HG02840 (cell line): ENCODE data around the gene KHNYN.

Source experiments
- ATAC-seq: cut with Tn5 transposase; IDR thresholded peaks from one replicate; pipeline ENCODE4 v1.9.1; 2021; ENCODE audit warnings: mild to moderate bottlenecking, moderate library complexity, moderate number of reproducible peaks; ENCODE audit not compliant: unreplicated experiment, low FRiP score

The KHNYN gene

DNA sequence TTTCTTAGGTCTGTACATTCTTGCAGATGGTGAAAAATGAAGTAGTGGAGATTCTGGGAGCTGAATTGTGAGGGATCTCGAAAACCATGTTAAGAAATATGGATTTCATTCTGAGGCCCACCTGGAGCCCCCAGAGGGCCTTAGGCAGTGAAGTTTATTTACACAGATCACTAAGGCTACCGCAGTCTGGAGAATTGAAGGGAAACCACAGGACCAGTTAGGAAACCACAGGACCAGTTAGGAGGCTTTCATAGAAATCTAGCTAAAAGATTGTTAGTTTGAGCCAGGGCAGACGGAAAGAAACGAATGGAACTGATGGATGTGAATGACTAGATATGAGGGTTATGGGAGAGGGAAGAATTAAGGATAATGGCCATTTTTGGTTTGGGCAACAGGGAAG is 7.5 kb upstream of the KHNYN start:
- no peak for ATAC-seq

DNA sequence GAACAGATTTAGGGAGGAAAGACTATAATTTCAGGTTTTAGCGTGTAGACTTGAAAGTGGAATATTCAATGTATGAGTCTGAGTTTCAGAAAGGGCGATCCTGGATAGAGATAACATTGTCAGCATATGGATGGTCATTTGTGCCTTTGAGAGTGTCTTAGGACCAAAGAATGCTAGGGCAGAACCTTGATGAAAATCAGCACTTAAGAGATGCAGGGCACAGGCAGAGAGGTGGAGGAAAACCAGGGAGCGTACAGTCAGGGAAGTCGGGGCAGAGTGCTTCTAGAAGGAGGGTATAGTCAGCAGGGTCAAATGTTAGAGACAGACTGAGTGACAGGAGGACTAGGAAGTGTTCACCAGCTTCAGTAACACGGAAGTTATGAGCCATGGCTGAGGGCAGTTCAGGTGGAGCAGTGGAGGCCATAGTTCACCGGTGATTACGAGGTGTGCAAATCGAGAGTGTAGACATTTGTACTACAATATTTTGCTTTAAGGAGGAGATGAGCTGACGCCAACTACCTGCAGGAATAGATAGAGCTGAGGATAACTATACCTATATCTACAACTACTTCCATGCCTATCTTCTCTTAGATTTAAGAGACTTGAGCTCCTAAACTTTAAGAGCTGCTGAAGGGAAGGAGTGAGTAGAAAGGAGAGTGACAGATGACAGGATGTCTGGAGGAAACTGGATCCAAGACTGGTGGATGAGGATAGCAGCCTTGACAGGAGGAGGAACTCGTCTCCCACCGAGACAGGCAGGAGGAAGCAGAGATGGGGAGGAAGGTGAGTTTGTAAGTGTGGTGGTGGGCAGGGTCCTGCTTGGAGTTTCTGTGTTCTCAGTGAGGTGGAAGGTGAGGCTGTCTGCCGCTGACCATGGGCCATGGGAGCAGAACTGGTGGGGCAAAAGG is 6.8 kb upstream of the KHNYN start:
- ATAC-seq, result no peak

- no peak for ATAC-seq
Measured at GRCh38 chr14:24425704-24426103, 4.0 kb upstream of the KHNYN start.

GRCh38 chr14:24426150-24426911 is 3.4 kb upstream of the KHNYN start:
- no peak for ATAC-seq

DNA sequence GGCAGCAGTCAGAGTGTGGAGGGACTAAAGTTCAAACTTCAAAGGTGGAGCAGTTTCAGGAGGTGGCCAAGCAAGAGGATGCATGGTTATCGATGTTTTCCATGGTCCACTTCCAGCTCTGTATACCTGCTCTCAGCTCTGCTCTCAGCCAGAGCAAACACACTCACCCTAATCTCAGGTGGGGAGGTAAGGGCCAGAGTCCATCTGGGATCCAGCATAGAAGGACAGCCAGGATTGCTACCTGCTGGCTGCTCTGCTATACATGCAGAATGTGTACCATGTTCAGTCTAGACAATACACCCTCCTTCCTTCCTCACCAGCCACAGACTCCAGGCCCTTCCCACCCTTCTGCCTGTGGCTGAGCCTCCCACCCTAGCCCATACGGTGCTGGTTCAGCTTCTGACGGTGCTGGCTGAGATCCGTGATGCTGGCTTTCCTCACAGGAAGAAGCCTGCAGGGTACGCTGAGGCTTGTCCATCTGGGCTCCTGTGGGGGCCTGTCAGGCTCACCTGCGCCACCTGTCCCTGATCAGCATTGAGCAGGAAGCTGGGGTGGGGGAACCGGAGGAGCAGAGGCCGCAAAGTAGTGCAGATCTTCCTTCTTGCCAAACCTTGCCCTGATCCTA is 2.7 kb upstream of the KHNYN start:
- ATAC-seq, result no peak

DNA sequence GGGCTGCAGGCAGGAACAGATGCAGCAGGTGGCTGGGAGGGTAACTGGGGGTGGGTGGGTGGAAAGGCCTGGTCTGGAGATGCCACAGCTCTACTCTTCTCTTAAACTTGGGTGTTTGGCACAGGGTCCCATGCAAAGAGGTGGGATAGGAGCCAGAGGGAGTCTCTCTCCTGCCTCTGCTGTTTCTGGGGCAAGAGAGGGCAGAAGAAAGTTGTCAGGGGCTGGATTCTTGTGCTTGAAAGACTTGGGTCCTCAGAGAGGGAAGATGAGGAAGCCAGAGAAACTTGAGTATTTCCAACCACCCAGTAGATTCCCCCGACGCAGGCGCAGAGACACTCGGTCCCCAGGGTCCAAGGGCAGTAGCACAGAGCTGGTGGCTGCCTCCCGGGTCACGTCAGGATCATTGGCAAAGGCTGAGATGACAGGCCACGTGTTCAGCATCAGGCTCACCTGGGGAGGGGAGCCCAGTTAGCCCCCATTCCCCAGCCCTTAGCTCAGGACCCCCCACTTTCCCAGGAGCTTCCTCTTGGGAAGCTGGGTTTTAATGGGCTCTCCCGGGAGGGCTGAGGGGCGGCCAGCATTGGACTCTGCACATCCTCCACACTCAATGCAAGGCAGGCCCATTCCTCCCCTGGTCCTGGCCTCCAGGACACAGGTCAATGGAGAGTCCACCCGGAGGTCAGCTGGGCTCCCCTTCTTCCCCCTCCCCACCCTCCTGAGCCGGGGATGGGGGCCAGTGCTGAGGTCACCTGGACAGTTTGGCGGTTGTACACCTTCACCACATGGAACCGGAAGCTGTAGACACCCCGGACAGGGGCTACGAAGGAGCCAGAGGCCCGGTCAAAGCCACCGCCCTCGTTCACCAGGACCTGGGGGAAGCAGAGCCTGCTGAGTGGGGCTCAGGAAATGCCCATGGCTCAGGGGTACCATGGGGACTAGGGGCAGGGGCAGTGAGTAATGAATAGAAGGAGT is 1.9 kb upstream of the KHNYN start:
- ATAC-seq, result no peak

GRCh38 chr14:24428628-24429394 is 943 bp upstream of the KHNYN start:
- ATAC-seq, result no peak

- ATAC-seq, result peak; percentile 59
Measured at GRCh38 chr14:24430143-24430681, 458 bp downstream of the KHNYN start.

- ATAC-seq, result no peak
Measured at GRCh38 chr14:24430682-24431568, 1.2 kb downstream of the KHNYN start.

- ATAC-seq, result peak; percentile 45
Measured at GRCh38 chr14:24431569-24432258, 2.0 kb downstream of the KHNYN start.

GRCh38 chr14:24432259-24433131 is 2.7 kb downstream of the KHNYN start:
- no peak for ATAC-seq

GRCh38 chr14:24434036-24434435 is 4.3 kb downstream of the KHNYN start:
- no peak for ATAC-seq

DNA sequence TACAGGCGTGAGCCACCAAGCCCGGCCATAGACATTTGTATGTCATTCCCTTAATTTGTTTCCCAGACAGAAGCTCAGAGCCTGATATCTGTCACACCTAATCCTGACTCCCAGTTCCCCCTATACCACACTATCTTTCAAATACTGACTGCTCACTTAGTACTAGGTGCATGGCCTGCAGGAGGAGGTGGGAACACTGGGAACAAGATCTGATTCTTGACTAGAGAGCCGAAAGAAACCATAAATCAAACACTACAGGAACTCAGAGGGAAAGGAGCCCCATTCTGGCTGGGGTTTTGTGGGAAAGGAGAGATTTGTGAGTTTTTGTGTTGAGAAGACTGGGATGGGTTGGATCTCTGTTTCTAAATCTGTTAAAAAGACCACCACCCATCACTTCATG is 4.9 kb downstream of the KHNYN start:
- no peak for ATAC-seq

GRCh38 chr14:24435192-24435810 is 5.5 kb downstream of the KHNYN start:
- ATAC-seq, result no peak

GRCh38 chr14:24435998-24436354 is 6.2 kb downstream of the KHNYN start:
- no peak for ATAC-seq

GRCh38 chr14:24436355-24437019 is 6.7 kb downstream of the KHNYN start:
- ATAC-seq, result no peak
